ENCODE data around the gene CDH23. TPM values are rescaled to one million over a fixed set of nuclear protein-coding genes. Genes with fewer than 3 reads are reported as not detected.

CDH23 gene
- total RNA-seq, 2 donors from 2014 or later = 28.5 to 58.7 TPM

DNA sequence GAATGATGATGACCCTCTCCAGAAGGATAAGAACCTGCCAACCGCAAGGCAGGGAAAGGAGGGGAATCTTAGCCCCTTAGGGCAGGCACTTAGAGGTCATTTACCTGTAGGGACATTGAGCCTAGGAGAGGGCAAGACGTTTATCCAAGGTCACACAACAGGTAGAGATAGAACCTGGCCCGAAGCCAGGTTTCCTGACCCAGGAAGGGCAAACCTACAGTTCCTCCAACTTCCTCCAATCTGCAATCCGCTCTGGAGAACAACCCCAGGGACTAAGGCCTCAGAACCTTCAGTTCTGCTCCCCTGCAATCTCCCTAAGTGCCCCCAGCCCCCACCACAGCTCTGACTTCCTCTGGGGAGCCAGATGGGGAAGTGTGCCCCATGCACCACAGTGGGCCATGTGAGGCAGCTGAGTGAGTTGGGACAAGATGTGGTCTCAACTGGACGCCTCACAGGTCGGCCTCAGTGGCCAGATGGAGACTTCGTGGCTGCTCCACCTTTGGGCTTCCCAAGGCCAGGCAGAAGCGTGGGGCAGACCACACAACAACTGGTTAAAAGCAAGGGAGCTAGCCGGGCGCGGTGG, 455.7 kb downstream of the CDH23 start:
- peak in 1 of 4 donors; percentile 69 for DNase-seq
- intact Hi-C loops (cut with DNase I) = no loop called here

GRCh38 chr10:71854031-71854430, 457.3 kb downstream of the CDH23 start:
- H3K27me3 ChIP-seq = no peaks in the 10 kb centered on the region
- 34 to 61% methylated on average over 3 to 5 of the region's 5 CpGs for WGBS, 2 donors
- no peaks in the 10 kb centered on the region for H3K36me3 ChIP-seq (replicated peaks in 1 of 2; ENCODE audit: insufficient read depth in 1 of 2, low read depth in 2 of 2)
- DNase-seq (no peak), ATAC-seq (no peak)
- H3K4me1 ChIP-seq = peaks cover 14% of the 10 kb centered on the region
- TF ChIP-seq POLR2A (IDR thresholded peaks at IDR 0.05) (no peak), CTCF (IDR thresholded peaks at IDR 0.05) (no peak)
- H3K27ac ChIP-seq = no peak overlapping the region
- H3K4me3 ChIP-seq = no peak overlapping the region
- intact Hi-C loops (cut with DNase I) = no loop called here
- H3K9me3 ChIP-seq = no peaks in the 10 kb centered on the region

More for the DNA sequence above, 455.7 kb downstream of the CDH23 start:
- H3K27ac ChIP-seq = peak overlapping the region in 1 of 4 donors; percentile 97
- H3K36me3 ChIP-seq (replicated peaks in 1 of 2; ENCODE audit: insufficient read depth in 1 of 2, low read depth in 2 of 2) = no peaks in the 10 kb centered on the region
- WGBS, 2 donors = 80 to 82% methylated on average over 8 to 11 of the region's 11 CpGs
- H3K9me3 ChIP-seq = no peaks in the 10 kb centered on the region
- no peak overlapping the region for H3K4me3 ChIP-seq
- no peaks in the 10 kb centered on the region for H3K27me3 ChIP-seq
- TF ChIP-seq CTCF (IDR thresholded peaks at IDR 0.05) (no peak), POLR2A (IDR thresholded peaks at IDR 0.05) (no peak)
- peaks cover 30% of the 10 kb centered on the region for H3K4me1 ChIP-seq
- ATAC-seq = no peak

GRCh38 chr10:71856619-71857018, 459.9 kb downstream of the CDH23 start:
- H3K27ac ChIP-seq = no peak overlapping the region

DNA sequence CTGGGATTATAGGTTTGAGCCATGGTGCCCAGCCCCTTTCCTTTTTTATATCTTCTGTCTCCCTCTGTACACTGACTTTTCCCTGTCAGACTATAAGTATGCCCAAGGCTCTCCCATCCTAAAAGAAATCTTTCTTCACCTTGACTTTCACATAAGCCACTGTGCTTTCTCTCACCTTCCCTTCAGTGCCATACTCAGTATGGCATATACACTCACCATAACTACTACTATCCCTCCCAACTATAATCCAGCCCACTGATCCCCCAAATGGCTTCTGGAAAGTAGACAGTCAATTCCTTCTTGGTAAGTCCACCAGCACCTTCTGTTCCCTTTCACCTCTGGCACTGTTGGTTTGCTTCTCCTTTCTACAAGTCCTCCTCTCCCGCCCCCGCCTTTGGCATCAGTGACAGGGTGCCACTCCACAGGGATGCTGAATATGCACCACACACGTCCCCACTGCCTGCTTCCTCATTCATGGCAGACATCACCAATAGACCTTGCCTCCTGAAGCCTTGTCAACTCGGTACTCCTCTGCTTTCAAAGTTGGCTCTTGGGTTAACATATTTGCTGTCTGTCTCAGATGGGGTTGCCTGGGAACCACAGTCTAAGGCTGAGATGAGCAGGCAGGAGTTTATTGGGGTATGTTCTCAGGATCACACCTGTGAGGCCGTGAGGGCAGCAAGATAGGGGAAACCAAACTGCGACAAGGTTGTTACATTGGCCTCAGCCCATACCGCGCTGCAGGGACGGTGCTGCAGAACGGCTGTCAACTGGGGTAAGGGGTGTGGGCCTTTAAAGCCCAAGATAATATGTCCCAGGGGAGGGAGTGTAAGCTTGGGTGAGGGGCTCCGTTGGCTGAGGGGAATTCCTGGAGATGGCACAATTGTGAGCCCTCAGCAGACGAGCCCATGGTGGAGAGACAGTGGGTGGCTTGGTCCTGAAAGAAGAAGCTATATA, 461.5 kb downstream of the CDH23 start:
- no peak for ATAC-seq

More at GRCh38 chr10:71856619-71857018, 459.9 kb downstream of the CDH23 start:
- no peaks in the 10 kb centered on the region for H3K9me3 ChIP-seq
- peaks cover 19% of the 10 kb centered on the region for H3K4me1 ChIP-seq
- H3K4me3 ChIP-seq = no peak overlapping the region
- WGBS, 2 donors = 82 to 90% methylated on average over 4 of the region's 4 CpGs
- no peak for DNase-seq
- TF ChIP-seq CTCF (IDR thresholded peaks at IDR 0.05) (no peak), POLR2A (IDR thresholded peaks at IDR 0.05) (no peak)
- no peaks in the 10 kb centered on the region for H3K36me3 ChIP-seq (replicated peaks in 1 of 2; ENCODE audit: insufficient read depth in 1 of 2, low read depth in 2 of 2)
- no peaks in the 10 kb centered on the region for H3K27me3 ChIP-seq
- intact Hi-C loops (cut with DNase I) = no loop called here
- no peak for ATAC-seq

More for the DNA sequence above, 461.5 kb downstream of the CDH23 start:
- no peaks in the 10 kb centered on the region for H3K27me3 ChIP-seq
- H3K9me3 ChIP-seq = no peaks in the 10 kb centered on the region
- TF ChIP-seq POLR2A (IDR thresholded peaks at IDR 0.05) (no peak), CTCF (IDR thresholded peaks at IDR 0.05) (no peak)
- H3K4me3 ChIP-seq = no peak overlapping the region
- DNase-seq = peak in 1 of 4 donors; percentile 73
- H3K4me1 ChIP-seq = peaks cover 18% of the 10 kb centered on the region
- WGBS, 2 donors = 76 to 82% methylated on average over 12 of the region's 12 CpGs
- no peaks in the 10 kb centered on the region for H3K36me3 ChIP-seq (replicated peaks in 1 of 2; ENCODE audit: insufficient read depth in 1 of 2, low read depth in 2 of 2)
- H3K27ac ChIP-seq = no peak overlapping the region
- intact Hi-C loops (cut with DNase I) = no loop called here
